B cell (primary cell): ENCODE measurements around the gene LIPH. TPM values are rescaled to one million over a fixed set of nuclear protein-coding genes. Genes with fewer than 3 reads are reported as not detected.

ENCODE experiments used
- ATAC-seq: fragments of 200-7000 bp; cut with Tn5 transposase; one replicate; pipeline ENCODE4 v1.10.0; 2021; ENCODE audit warnings: low read depth, mild to moderate bottlenecking, moderate number of reproducible peaks, moderate library complexity
- CTCF ChIA-PET: fragments of 350-600 bp; sonication (Branson Sonifier 250); formaldehyde crosslinking; loops from one replicate; lab custom pipeline; 2021; ENCODE audit warnings: antibody characterized with exemption, inconsistent platforms; lab: Charles Lee
- POLR2A ChIA-PET: fragments of 350-600 bp; sonication (Branson Sonifier 250); formaldehyde crosslinking; loops from one replicate; lab custom pipeline; 2021; ENCODE audit warnings: antibody characterized with exemption; lab: Charles Lee
- DNase-seq: peaks from one replicate; pipeline ENCODE4 v3.0.0; 2013
- H2AFZ ChIP-seq: 2 replicates; pipeline ENCODE4 v1.6.1; 2012; ENCODE audit warnings: mild to moderate bottlenecking, low read depth, low read length; ENCODE audit not compliant: insufficient read depth, poor library complexity, severe bottlenecking
- H3K27ac ChIP-seq, 2 donors: 1 replicate in 1 of 2; 2 replicates in 1 of 2; pipeline ENCODE4 v1.5.1; 2012 to 2013; ENCODE audit warnings: low read length in 2 of 2, mild to moderate bottlenecking in 2 of 2, moderate library complexity in 1 of 2
- H3K27me3 ChIP-seq, 4 experiments: fragments of 200-600 bp in 1 of 4; sonication (generic) in 1 of 4; replicated peaks in 1 of 4; 1 replicate in 2 of 4; 2 replicates in 2 of 4; pipeline versions ENCODE4 v1.6.1 to v1.7.0; 2013 to 2016; ENCODE audit warnings: low read length in 3 of 4, mild to moderate bottlenecking in 2 of 4, mixed read lengths in 1 of 4, moderate library complexity in 1 of 4; ENCODE audit not compliant: insufficient read depth in 4 of 4, control insufficient read depth in 3 of 4; ENCODE audit errors: control extremely low read depth in 1 of 4
- H3K36me3 ChIP-seq, 2 experiments: replicated peaks in 1 of 2; 1 replicate in 1 of 2; 2 replicates in 1 of 2; pipeline versions ENCODE4 v1.6.1 to v1.7.1; 2013; ENCODE audit warnings: low read length in 1 of 2; ENCODE audit not compliant: insufficient read depth in 2 of 2, control insufficient read depth in 1 of 2; ENCODE audit errors: control extremely low read depth in 1 of 2, extremely low read depth in 1 of 2
- H3K4me1 ChIP-seq, 2 donors: fragments of 200-600 bp in 1 of 2; sonication (generic) in 1 of 2; 1 replicate in 1 of 2; 2 replicates in 1 of 2; pipeline versions ENCODE4 v1.5.1 to v1.6.1; 2013 to 2017; ENCODE audit warnings: low read length in 2 of 2; ENCODE audit not compliant: control insufficient read depth in 2 of 2, insufficient read depth in 2 of 2
- H3K4me2 ChIP-seq: replicated peaks from 2 replicates; pipeline ENCODE3; 2012; ENCODE audit warnings: mild to moderate bottlenecking, low read depth, low read length; ENCODE audit not compliant: poor library complexity, severe bottlenecking
- H3K4me3 ChIP-seq, 5 experiments: fragments of 200-600 bp in 1 of 5; sonication (generic) in 1 of 5; 1 replicate in 3 of 5; 2 replicates in 2 of 5; pipeline versions ENCODE4 v1.5.1 to v1.7.0; 2011 to 2016; ENCODE audit warnings: low read length in 4 of 5, mild to moderate bottlenecking in 4 of 5, low read depth in 2 of 5, control low read depth in 1 of 5, moderate library complexity in 1 of 5; ENCODE audit not compliant: insufficient read depth in 1 of 5; ENCODE audit errors: control extremely low read depth in 1 of 5, extremely low read depth in 1 of 5
- H3K79me2 ChIP-seq: fragments of 200-600 bp; sonication (generic); one replicate; pipeline ENCODE4 v1.6.0; 2016; ENCODE audit warnings: low read length; ENCODE audit not compliant: control insufficient read depth, insufficient read depth
- H3K9ac ChIP-seq: fragments of 200-600 bp; sonication (generic); 2 replicates; pipeline ENCODE4 v1.6.1; 2017; ENCODE audit warnings: mild to moderate bottlenecking, low read length, moderate library complexity
- H3K9me3 ChIP-seq, 3 donors: one replicate each; pipeline versions ENCODE4 v1.6.1 to v1.7.1; 2013; ENCODE audit warnings: low read length in 2 of 3; ENCODE audit not compliant: control insufficient read depth in 2 of 3, insufficient read depth in 1 of 3; ENCODE audit errors: control extremely low read depth in 1 of 3
- H4K20me1 ChIP-seq: 2 replicates; pipeline ENCODE4 v1.6.0; 2012; ENCODE audit warnings: mild to moderate bottlenecking, low read length; ENCODE audit not compliant: insufficient read depth, control insufficient read depth, poor library complexity, severe bottlenecking
- H3K27ac Mint-ChIP-seq: one replicate; pipeline ENCODE4 v1.8.0; 2021; ENCODE audit warnings: mixed read lengths
- H3K27me3 Mint-ChIP-seq: one replicate; pipeline ENCODE4 v1.8.0; 2021; ENCODE audit warnings: mixed read lengths
- H3K4me1 Mint-ChIP-seq: one replicate; pipeline ENCODE4 v1.8.0; 2021; ENCODE audit warnings: mixed read lengths
- H3K4me3 Mint-ChIP-seq: one replicate; pipeline ENCODE4 v1.8.0; 2021; ENCODE audit warnings: mixed read lengths
- H3K9me3 Mint-ChIP-seq: one replicate; pipeline ENCODE4 v1.8.0; 2022; ENCODE audit warnings: mixed read lengths; ENCODE audit not compliant: insufficient read depth
- EZH2 ChIP-seq: IDR thresholded peaks from 2 replicates; pipeline ENCODE4 v1.6.1; 2012; ENCODE audit warnings: borderline replicate concordance, low read depth, mild to moderate bottlenecking, moderate library complexity, low read length; ENCODE audit not compliant: insufficient read depth, poor library complexity, severe bottlenecking
- WGBS: methylation state at CpG from one replicate; pipeline ENCODE4 v1.1.5; 2013; ENCODE audit warnings: missing lambda C conversion rate; ENCODE audit not compliant: insufficient coverage; 5-methylcytosine and 5-hydroxymethylcytosine counted together
- intact Hi-C: fragments of 100-400 bp; cut with micrococcal nuclease; formaldehyde crosslinking; loops from one replicate; pipeline ENCODE4 v1.10.0; 2022
- polyA plus RNA-seq: library from polyadenylated mRNA; depleted of rRNA; stranded (reverse); fragments of >200 nt; gene quantifications from 2 replicates; pipeline ENCODE4 v1.2.3, GENCODE V29; 2012
- total RNA-seq, 2 donors: library from RNA; stranded (reverse); fragments of 120-200 nt in 1 of 2; gene quantifications; 1 replicate in 1 of 2; 2 replicates in 1 of 2; pipeline versions ENCODE4 v1.2.3 to v1.2.4, GENCODE V29; 2013 to 2022
- TF ChIP-seq, protein P1 (sequence below): fragments of 200-600 bp; IDR thresholded peaks from one replicate; pipeline ENCODE4 v1.8.0; 2022; ENCODE audit warnings: antibody characterized with exemption, mild to moderate bottlenecking

Gene LIPH
- total and polyA plus RNA-seq, 2 donors (not counting 1 experiment from before 2014, with no cell fraction given), result not detected

DNA sequence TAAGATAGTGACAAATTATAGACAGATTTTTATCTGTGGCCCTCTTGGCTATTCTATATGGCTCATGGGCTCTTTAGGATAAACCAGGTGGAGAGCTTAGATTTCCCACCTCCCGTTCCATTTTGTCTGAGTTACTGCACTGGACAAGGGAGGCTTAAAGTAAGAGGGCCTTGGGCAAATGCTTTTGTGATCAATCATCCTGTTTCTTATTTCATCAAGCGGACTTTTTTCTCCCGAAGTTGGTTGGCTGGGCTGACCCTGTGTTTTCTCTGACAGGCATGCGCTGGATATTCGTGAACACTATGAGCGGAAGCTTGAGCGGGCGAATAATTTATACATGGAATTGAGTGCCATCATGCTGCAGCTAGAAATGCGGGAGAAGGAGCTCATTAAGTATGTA is 86.9 kb downstream of the LIPH start:
- no peaks in the 10 kb centered on the region for H3K79me2 ChIP-seq
- no peak overlapping the region for H2AFZ ChIP-seq
- H3K27ac Mint-ChIP-seq, result no peak overlapping the region
- H4K20me1 ChIP-seq, result no peaks in the 10 kb centered on the region
- ATAC-seq, result no peak
- ChIA-PET POLR2A (no interaction called here), CTCF (no interaction called here)
- WGBS, result 99% methylated on average over 9 of the region's 9 CpGs
- peaks cover 7% of the 10 kb centered on the region for H3K4me1 Mint-ChIP-seq
- DNase-seq, result no peak
- no peaks in the 10 kb centered on the region for H3K9me3 ChIP-seq
- no peak overlapping the region for H3K4me2 ChIP-seq
- TF ChIP-seq, protein P1, sequence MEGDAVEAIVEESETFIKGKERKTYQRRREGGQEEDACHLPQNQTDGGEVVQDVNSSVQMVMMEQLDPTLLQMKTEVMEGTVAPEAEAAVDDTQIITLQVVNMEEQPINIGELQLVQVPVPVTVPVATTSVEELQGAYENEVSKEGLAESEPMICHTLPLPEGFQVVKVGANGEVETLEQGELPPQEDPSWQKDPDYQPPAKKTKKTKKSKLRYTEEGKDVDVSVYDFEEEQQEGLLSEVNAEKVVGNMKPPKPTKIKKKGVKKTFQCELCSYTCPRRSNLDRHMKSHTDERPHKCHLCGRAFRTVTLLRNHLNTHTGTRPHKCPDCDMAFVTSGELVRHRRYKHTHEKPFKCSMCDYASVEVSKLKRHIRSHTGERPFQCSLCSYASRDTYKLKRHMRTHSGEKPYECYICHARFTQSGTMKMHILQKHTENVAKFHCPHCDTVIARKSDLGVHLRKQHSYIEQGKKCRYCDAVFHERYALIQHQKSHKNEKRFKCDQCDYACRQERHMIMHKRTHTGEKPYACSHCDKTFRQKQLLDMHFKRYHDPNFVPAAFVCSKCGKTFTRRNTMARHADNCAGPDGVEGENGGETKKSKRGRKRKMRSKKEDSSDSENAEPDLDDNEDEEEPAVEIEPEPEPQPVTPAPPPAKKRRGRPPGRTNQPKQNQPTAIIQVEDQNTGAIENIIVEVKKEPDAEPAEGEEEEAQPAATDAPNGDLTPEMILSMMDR, result no peak
- no peak for TF ChIP-seq EZH2
- H3K27me3 ChIP-seq, result no peaks in the 10 kb centered on the region
- H3K9me3 Mint-ChIP-seq, result no peaks in the 10 kb centered on the region
- no peaks in the 10 kb centered on the region for H3K27me3 Mint-ChIP-seq
- H3K4me3 ChIP-seq, result no peak overlapping the region
- no peak overlapping the region for H3K9ac ChIP-seq
- no peak overlapping the region for H3K27ac ChIP-seq
- no peak overlapping the region for H3K4me3 Mint-ChIP-seq
- intact Hi-C loops, result no loop called here
- peaks cover 0 to 6% of the 10 kb centered on the region in 2 donors for H3K4me1 ChIP-seq
- no peaks in the 10 kb centered on the region for H3K36me3 ChIP-seq

DNA sequence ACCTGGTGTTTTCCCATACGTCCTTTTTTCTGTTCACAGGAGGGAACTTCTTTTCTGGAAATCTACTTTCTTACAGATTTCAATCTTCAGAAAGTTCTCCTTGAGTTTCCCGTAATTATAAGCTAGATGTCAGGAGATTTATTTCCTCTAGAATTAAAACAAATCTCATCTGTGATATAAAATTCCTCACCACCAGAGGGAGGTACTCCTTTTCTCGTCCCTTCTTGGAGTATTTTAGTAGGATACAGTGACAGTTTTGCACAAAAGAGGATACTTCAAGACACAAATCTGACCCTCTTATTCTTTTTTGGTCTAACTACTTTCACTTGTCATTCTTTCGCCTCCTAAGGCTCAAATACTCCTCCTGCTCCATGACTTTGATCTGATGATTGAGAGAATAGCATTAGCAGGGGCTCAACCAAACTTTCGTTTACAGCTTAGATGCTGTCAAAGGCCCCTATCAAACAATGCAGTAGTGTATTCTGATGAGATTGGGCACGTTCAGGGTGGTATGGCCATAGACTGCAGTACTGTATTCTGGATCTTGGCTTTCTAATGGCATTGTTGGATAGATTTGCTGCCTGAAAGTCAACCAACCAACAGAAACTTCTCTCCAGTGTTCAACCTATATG is 91.6 kb downstream of the LIPH start:
- H3K36me3 ChIP-seq, result no peaks in the 10 kb centered on the region
- Mint-ChIP-seq H3K4me1 (peaks cover 2% of the 10 kb centered on the region), H3K9me3 (no peaks in the 10 kb centered on the region), H3K4me3 (no peak overlapping the region), H3K27ac (no peak overlapping the region), H3K27me3 (no peaks in the 10 kb centered on the region)
- H2AFZ ChIP-seq, result no peak overlapping the region
- ATAC-seq (no peak), DNase-seq (no peak)
- H3K9ac ChIP-seq, result no peak overlapping the region
- POLR2A ChIA-PET, result no interaction called here
- no peaks in the 10 kb centered on the region for H3K27me3 ChIP-seq
- no peaks in the 10 kb centered on the region for H3K9me3 ChIP-seq
- TF ChIP-seq EZH2, result no peak
- intact Hi-C loops, result no loop called here
- H4K20me1 ChIP-seq, result no peaks in the 10 kb centered on the region
- no peak overlapping the region for H3K4me2 ChIP-seq
- peaks cover 0 to 3% of the 10 kb centered on the region in 2 donors for H3K4me1 ChIP-seq
- CTCF ChIA-PET, result no interaction called here
- no peak overlapping the region for H3K4me3 ChIP-seq
- H3K27ac ChIP-seq, result no peak overlapping the region
- WGBS, result no CpG with 5 or more reads among the region's 6 CpGs
- no peaks in the 10 kb centered on the region for H3K79me2 ChIP-seq
